ENCODE results near the gene C1GALT1C1L.
"Not testable (repeated sequence)": the region's sequence is repeated elsewhere in the genome, so short reads cannot be mapped to it uniquely, and the experiment has no call there.

The C1GALT1C1L gene

GRCh38 chr2:43653506-43653905 lies 22.7 kb downstream of the C1GALT1C1L start:
- no peak for DNase-seq (ENCODE audit: low read depth)

GRCh38 chr2:43648994-43649701 lies 27.1 kb downstream of the C1GALT1C1L start:
- peak; percentile 3 for DNase-seq (ENCODE audit: low read depth)

- DNase-seq (ENCODE audit: low read depth) = no peak
Observed at GRCh38 chr2:43643680-43644079, 32.5 kb downstream of the C1GALT1C1L start.

GRCh38 chr2:43642363-43642762 lies 33.9 kb downstream of the C1GALT1C1L start:
- no peak for DNase-seq (ENCODE audit: low read depth)

GRCh38 chr2:43637030-43637803 lies 39.0 kb downstream of the C1GALT1C1L start, which contains the start of gene PLEKHH2:
TSS of gene PLEKHH2 (plus strand) at chr2:43637260. CDS start at chr2:43644674, 7,414 bp downstream.
- peak; percentile 77 for DNase-seq (ENCODE audit: low read depth)

- DNase-seq (ENCODE audit: low read depth) = no peak
Observed at GRCh38 chr2:43636621-43637020, 39.6 kb downstream of the C1GALT1C1L start.

- DNase-seq (ENCODE audit: low read depth) = not testable (repeated sequence)
Observed at GRCh38 chr2:43636153-43636552, 40.1 kb downstream of the C1GALT1C1L start.

- DNase-seq (ENCODE audit: low read depth) = peak; percentile 80
Observed at GRCh38 chr2:43634604-43635306, 41.5 kb downstream of the C1GALT1C1L start.

GRCh38 chr2:43631618-43632317 lies 44.5 kb downstream of the C1GALT1C1L start:
- DNase-seq (ENCODE audit: low read depth) = no peak
